Ishikawa (cell line): ENCODE data around the gene PTPRD.

Experiments
- CEBPB ChIP-seq: IDR thresholded peaks from 2 replicates; pipeline ENCODE4 v1.6.1; 2012
- CREB1 ChIP-seq: IDR thresholded peaks from 2 replicates; pipeline ENCODE4 v1.6.1; 2012; ENCODE audit warnings: low read depth
- EGR1 ChIP-seq: IDR thresholded peaks from 2 replicates; pipeline ENCODE4 v1.6.1; 2012
- EP300 ChIP-seq: IDR thresholded peaks from 2 replicates; pipeline ENCODE4 v1.6.1; 2012; ENCODE audit warnings: borderline replicate concordance
- FOXM1 ChIP-seq: IDR thresholded peaks from 2 replicates; pipeline ENCODE4 v1.6.1; 2012; ENCODE audit warnings: low read depth, borderline replicate concordance
- MAX ChIP-seq: IDR thresholded peaks from 2 replicates; pipeline ENCODE4 v1.6.1; 2012
- NFIC ChIP-seq: IDR thresholded peaks from 2 replicates; pipeline ENCODE4 v1.6.1; 2012
- RAD21 ChIP-seq: IDR thresholded peaks from 2 replicates; pipeline ENCODE4 v1.6.1; 2012; ENCODE audit warnings: low read depth
- TAF1 ChIP-seq: IDR thresholded peaks from 2 replicates; pipeline ENCODE4 v1.6.1; 2012; ENCODE audit warnings: low read depth, mild to moderate bottlenecking
- TCF12 ChIP-seq: IDR thresholded peaks from 2 replicates; pipeline ENCODE4 v1.6.1; 2012; ENCODE audit warnings: low read depth
- TEAD4 ChIP-seq: IDR thresholded peaks from 2 replicates; pipeline ENCODE4 v1.6.1; 2012
- USF1 ChIP-seq: IDR thresholded peaks from 2 replicates; pipeline ENCODE4 v1.6.1; 2012
- YY1 ChIP-seq: IDR thresholded peaks from 2 replicates; pipeline ENCODE4 v1.6.1; 2012; ENCODE audit warnings: low read depth
- ZBTB7A ChIP-seq: IDR thresholded peaks from 2 replicates; pipeline ENCODE4 v1.6.1; 2012; ENCODE audit warnings: low read depth
- TF ChIP-seq, protein P1 (sequence below): IDR thresholded peaks from 2 replicates; pipeline ENCODE4 v1.6.1; 2012; ENCODE audit warnings: low read depth, mild to moderate bottlenecking

Gene PTPRD

DNA sequence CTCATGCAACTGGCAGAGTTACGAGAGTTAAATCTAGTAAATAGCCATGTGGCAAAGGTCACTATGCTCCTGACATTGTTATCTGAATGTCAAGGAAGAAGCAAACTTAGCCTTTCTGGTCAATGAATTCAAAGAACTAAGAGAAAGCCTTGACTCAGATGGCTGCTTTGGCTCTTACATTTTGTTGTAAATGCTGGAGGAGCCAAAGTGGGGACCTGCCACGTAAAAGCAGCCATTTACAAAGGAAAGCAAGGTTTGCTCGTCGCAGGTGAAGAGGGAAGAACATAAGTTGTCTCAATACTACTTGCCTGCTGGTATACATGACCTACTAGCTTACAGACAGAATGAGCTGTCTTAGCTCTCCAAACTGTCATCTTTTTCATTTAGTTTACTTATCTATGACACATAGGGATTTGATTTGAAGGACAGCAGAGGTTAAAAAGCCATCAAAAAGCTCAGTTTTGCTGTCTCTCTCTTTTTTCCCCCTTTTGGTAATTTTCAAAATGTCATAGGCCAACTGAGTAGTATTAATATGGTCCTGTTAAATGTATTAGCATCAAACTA lies 1760.4 kb downstream of the PTPRD start:
- TF ChIP-seq EGR1 (no peak), TCF12 (no peak), CEBPB (no peak), CREB1 (no peak), YY1 (no peak), MAX (no peak), TEAD4 (no peak), ZBTB7A (no peak), TAF1 (no peak), EP300 (no peak), NFIC (no peak), RAD21 (no peak), FOXM1 (no peak), USF1 (no peak)
- TF ChIP-seq, protein P1, sequence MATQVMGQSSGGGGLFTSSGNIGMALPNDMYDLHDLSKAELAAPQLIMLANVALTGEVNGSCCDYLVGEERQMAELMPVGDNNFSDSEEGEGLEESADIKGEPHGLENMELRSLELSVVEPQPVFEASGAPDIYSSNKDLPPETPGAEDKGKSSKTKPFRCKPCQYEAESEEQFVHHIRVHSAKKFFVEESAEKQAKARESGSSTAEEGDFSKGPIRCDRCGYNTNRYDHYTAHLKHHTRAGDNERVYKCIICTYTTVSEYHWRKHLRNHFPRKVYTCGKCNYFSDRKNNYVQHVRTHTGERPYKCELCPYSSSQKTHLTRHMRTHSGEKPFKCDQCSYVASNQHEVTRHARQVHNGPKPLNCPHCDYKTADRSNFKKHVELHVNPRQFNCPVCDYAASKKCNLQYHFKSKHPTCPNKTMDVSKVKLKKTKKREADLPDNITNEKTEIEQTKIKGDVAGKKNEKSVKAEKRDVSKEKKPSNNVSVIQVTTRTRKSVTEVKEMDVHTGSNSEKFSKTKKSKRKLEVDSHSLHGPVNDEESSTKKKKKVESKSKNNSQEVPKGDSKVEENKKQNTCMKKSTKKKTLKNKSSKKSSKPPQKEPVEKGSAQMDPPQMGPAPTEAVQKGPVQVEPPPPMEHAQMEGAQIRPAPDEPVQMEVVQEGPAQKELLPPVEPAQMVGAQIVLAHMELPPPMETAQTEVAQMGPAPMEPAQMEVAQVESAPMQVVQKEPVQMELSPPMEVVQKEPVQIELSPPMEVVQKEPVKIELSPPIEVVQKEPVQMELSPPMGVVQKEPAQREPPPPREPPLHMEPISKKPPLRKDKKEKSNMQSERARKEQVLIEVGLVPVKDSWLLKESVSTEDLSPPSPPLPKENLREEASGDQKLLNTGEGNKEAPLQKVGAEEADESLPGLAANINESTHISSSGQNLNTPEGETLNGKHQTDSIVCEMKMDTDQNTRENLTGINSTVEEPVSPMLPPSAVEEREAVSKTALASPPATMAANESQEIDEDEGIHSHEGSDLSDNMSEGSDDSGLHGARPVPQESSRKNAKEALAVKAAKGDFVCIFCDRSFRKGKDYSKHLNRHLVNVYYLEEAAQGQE: no peak

DNA sequence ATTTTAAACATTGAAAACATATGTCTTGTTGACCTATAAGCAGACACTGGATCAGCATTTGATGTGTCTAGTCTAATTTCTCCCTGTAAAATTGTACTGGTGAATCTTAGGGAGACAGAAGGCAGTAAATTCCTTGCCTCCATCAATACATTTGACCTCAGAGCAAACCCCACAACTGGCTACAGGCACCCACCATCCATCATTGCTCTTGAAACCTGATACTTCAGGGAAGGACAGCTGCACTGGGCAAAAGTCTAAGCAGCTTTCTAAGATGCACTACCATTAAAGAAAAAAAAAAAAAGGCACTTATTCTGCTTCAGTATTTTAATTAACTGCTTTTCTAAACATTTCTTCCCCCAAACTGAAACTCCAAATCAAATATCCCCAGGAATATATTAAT lies 1761.9 kb downstream of the PTPRD start:
- TF ChIP-seq TAF1 (no peak), RAD21 (no peak), EP300 (no peak), TEAD4 (no peak), NFIC (no peak), EGR1 (no peak), YY1 (no peak), CEBPB (no peak), CREB1 (no peak), ZBTB7A (no peak), TCF12 (no peak), FOXM1 (no peak), MAX (no peak), USF1 (no peak)
- TF ChIP-seq, protein P1: no peak

DNA sequence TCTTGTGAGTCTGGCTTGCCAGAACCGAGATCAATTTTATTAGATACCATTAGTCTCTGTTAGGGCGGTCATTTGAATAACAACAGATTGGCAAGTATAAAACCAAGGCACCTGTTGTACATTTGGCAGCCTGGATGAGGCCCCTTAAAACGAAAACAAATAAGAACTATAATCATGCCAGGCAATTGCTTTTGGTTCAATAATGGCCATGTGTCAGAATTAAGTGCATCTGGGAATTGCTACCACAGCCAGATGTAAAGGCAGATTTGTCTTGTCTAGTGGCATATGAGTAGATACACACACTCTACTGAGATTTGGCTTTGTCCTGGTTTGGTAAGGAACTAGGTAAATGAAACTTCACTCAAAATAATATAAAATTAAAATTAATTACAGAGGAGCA lies 1767.0 kb downstream of the PTPRD start:
- TF ChIP-seq EP300: no peak
- no peak for TF ChIP-seq ZBTB7A
- TF ChIP-seq RAD21: no peak
- TF ChIP-seq USF1: no peak
- no peak for TF ChIP-seq CEBPB
- no peak for TF ChIP-seq CREB1
- TF ChIP-seq TAF1: no peak
- no peak for TF ChIP-seq TEAD4
- TF ChIP-seq EGR1: no peak
- no peak for TF ChIP-seq FOXM1
- TF ChIP-seq, protein P1: no peak
- no peak for TF ChIP-seq MAX
- no peak for TF ChIP-seq NFIC
- TF ChIP-seq YY1: no peak
- TF ChIP-seq TCF12: no peak

DNA sequence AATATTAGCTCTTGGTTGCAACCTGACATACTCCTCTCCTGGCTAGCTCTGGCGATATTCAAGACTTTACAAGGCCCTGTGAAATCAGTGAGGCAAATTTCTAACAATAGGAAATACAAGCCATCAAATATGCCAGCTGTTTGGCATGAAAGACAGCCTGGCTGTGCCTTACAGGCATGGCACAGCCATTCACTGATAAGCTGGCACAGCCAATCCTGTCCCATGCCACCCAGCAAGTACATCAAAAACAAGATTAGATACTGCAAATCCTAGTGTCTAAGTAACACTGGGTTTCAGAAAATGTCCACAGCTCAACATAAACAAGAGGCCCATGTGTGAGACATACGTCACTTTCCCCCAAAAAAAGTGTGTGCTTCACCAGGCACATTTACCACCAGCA lies 1767.4 kb downstream of the PTPRD start:
- TF ChIP-seq RAD21: no peak
